ENCODE results near the gene RPE.
A peak's percentile ranks its signal among the peaks of the same experiment; 100 is the strongest.

RPE gene

GRCh38 chr2:210002158-210003157 lies at the start of gene RPE:
Gene RPE (plus strand): TSS chr2:210002638. CDS start chr2:210002662, 24 bp downstream.
- peak; percentile 91 for DNase-seq

- no peak for DNase-seq
These were observed 46.2 kb upstream of the RPE start for GRCh38 chr2:209956271-209956670.

GRCh38 chr2:209958016-209958415 lies 44.4 kb upstream of the RPE start:
- DNase-seq = no peak

- DNase-seq = no peak
These were observed 42.4 kb upstream of the RPE start for GRCh38 chr2:209960045-209960444.

GRCh38 chr2:209960676-209961630 lies 41.5 kb upstream of the RPE start:
- DNase-seq = peak; percentile 44

- no peak for DNase-seq
These were observed 36.7 kb upstream of the RPE start for GRCh38 chr2:209965723-209966122.

- DNase-seq = no peak
These were observed 32.7 kb upstream of the RPE start for GRCh38 chr2:209969692-209970091.

GRCh38 chr2:209970271-209970670 lies 32.2 kb upstream of the RPE start:
- DNase-seq = no peak

GRCh38 chr2:209970711-209971110 lies 31.7 kb upstream of the RPE start:
- DNase-seq = no peak

- DNase-seq = no peak
These were observed 29.1 kb upstream of the RPE start for GRCh38 chr2:209973328-209973727.

GRCh38 chr2:209974576-209974975 lies 27.9 kb upstream of the RPE start:
- DNase-seq = no peak

GRCh38 chr2:209976698-209977385 lies 25.6 kb upstream of the RPE start:
- DNase-seq = no peak

GRCh38 chr2:209977386-209978239 lies 24.8 kb upstream of the RPE start:
- DNase-seq = peak; percentile 25

GRCh38 chr2:209984291-209984690 lies 18.1 kb upstream of the RPE start:
- no peak for DNase-seq

GRCh38 chr2:209985874-209986273 lies 16.6 kb upstream of the RPE start:
- no peak for DNase-seq

GRCh38 chr2:209986415-209986814 lies 16.0 kb upstream of the RPE start:
- DNase-seq = no peak

- DNase-seq = no peak
These were observed 14.4 kb upstream of the RPE start for GRCh38 chr2:209988010-209988409.

GRCh38 chr2:209990838-209991237 lies 11.6 kb upstream of the RPE start:
- DNase-seq = no peak

- no peak for DNase-seq
These were observed 8.5 kb upstream of the RPE start for GRCh38 chr2:209993968-209994367.

- DNase-seq = no peak
These were observed 3.8 kb upstream of the RPE start for GRCh38 chr2:209998596-209998995.

GRCh38 chr2:210000464-210001324 lies 1.7 kb upstream of the RPE start:
- DNase-seq = no peak

Measured in DMS 273 treated with DMSO at 0.1 percent for 48 hours (cell line).